GM23338 (cell line): ENCODE data around the gene TLE2.

Source experiments
- CTCF ChIP-seq, 2 experiments: fragments of 200-600 bp in 1 of 2; sonication (generic) in 1 of 2; conservative IDR thresholded peaks; 2 replicates each; pipeline versions ENCODE4 v1.5.1 to v1.6.1; 2016 to 2017; ENCODE audit warnings: antibody characterized with exemption in 2 of 2, low read depth in 2 of 2, mild to moderate bottlenecking in 2 of 2, moderate library complexity in 1 of 2
- EZH2 ChIP-seq: fragments of 200-600 bp; sonication (generic); IDR thresholded peaks from one replicate; pipeline ENCODE4 v1.8.0; 2017; ENCODE audit warnings: antibody characterized with exemption, mild to moderate bottlenecking, low read depth; ENCODE audit not compliant: unreplicated experiment
- EZH2phosphoT487 ChIP-seq: fragments of 200-600 bp; sonication (generic); IDR thresholded peaks from one replicate; pipeline ENCODE4 v1.8.1; 2018; ENCODE audit warnings: antibody characterized with exemption; ENCODE audit not compliant: unreplicated experiment
- POLR2AphosphoS5 ChIP-seq: IDR thresholded peaks from 2 replicates; pipeline ENCODE4 v1.6.1; 2016; ENCODE audit warnings: antibody characterized with exemption, low read depth
- REST ChIP-seq: IDR thresholded peaks from one replicate; pipeline ENCODE4 v1.6.1; 2018; ENCODE audit warnings: antibody characterized with exemption; ENCODE audit not compliant: unreplicated experiment

GRCh38 chr19:2997720-2998119, 31.4 kb downstream of the TLE2 start:
- TF ChIP-seq CTCF (conservative IDR thresholded peaks at IDR 0.05; ENCODE audit: low read depth in 2 of 2) (no peak), EZH2 (no peak), POLR2AphosphoS5 (no peak), REST (no peak), EZH2phosphoT487 (no peak)
